ENCODE results near the gene PDCD1. TPM values are rescaled to one million over a fixed set of nuclear protein-coding genes. Genes with fewer than 3 reads are reported as not detected.

Gene PDCD1
- polyA plus RNA-seq, 1 experiment, result not detected

DNA sequence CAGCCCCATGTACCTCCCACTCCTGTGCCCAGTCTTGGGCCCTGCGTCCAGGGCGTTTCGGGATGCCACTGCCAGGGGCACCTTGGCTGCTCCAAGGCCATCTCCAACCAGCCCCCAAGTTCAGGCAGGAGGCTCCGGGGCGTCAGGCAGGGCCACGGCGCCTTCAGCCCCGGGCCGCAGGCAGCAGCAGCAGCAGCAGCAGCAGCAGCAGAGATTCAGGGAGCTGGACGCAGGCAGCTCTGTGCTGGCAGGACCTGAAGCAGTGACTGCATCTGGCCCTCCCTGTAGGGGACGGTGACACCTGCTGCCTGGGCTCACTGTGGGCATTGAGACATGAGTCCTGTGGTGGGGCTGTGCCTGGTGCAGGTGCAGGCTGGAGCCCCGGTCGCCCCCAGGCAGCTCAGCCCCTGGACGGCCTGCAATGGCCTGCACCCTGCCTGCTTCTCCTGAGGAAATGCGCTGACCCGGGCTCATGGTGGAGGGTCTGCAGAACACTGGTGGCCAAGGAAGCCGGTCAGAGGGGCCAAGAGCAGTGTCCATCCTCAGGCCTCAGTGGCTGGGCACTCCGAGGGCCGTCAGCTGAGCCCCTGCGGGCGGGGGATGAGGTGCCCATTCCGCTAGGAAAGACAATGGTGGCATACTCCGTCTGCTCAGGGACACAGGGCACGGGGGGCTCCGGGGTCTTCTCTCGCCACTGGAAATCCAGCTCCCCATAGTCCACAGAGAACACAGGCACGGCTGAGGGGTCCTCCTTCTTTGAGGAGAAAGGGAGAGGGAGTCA, 8.0 kb downstream of the PDCD1 start:
- TF ChIP-seq, protein P1, sequence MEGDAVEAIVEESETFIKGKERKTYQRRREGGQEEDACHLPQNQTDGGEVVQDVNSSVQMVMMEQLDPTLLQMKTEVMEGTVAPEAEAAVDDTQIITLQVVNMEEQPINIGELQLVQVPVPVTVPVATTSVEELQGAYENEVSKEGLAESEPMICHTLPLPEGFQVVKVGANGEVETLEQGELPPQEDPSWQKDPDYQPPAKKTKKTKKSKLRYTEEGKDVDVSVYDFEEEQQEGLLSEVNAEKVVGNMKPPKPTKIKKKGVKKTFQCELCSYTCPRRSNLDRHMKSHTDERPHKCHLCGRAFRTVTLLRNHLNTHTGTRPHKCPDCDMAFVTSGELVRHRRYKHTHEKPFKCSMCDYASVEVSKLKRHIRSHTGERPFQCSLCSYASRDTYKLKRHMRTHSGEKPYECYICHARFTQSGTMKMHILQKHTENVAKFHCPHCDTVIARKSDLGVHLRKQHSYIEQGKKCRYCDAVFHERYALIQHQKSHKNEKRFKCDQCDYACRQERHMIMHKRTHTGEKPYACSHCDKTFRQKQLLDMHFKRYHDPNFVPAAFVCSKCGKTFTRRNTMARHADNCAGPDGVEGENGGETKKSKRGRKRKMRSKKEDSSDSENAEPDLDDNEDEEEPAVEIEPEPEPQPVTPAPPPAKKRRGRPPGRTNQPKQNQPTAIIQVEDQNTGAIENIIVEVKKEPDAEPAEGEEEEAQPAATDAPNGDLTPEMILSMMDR (IDR thresholded peaks at IDR 0.05; ENCODE audit: low read depth, low read length), result no peak
- H3K4me3 ChIP-seq (ENCODE audit: low read depth, low read length), result no peak overlapping the region
- H3K9me3 ChIP-seq (ENCODE audit: control insufficient read depth, insufficient read depth, low read length), result no peaks in the 10 kb centered on the region; the same call in 1 of the 2 replicates
- ChIA-PET POLR2A (no interaction called here), CTCF (no interaction called here)
- DNase-seq (ENCODE audit: low read depth, low spot score), result no peak
- H3K27me3 ChIP-seq (ENCODE audit: control insufficient read depth, insufficient read depth, low read length), result peaks cover 8% of the 10 kb centered on the region
- H3K27ac ChIP-seq (ENCODE audit: low read depth, low read length), result no peak overlapping the region

DNA sequence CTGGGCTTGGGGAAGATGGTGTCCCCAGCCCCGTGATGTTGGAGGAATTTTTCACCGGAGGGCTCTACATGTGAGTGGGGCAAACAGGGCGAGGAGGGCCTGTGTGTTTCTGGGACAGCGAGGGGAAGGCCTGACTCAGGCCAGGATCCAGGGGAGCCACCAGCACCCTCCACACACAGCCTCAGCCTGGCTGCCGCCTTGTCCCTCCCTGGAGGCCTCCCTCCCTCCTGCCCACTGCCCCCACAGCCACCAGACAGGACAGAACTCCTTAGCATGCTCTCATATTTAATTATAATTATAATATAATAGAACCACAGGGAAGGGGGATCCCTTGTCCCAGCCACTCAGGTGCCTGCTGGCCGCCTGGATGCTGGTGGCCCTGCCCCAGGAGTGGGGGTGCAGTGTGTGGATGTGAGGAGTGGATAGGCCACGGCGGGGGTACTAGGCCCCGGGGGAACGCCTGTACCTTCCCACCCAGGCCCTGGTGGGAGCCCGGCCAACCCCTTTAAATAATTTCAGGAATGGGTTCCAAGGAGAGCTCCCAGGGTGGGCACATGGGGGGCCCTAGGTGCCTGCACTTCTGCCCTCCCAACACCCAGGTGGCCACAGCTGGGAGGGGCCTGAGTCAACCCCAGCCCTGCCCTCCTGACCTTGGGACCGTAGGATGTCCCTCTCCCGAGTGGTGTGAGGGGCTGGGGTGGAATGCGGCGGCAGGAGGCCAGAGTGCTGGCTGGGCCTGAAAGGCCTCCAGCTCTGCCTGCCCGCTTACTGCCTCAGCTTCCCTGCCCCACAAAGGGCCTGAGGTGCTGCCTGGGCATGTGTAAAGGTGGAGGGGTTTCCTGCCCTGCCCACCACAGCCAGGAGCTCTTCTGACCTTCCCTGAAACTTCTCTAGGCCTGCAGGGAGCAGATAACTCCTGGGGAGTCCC, 8.8 kb downstream of the PDCD1 start:
- POLR2A ChIA-PET, result no interaction called here
- Histone ChIP-seq H3K9me3 (ENCODE audit: control insufficient read depth, insufficient read depth, low read length) (no peaks in the 10 kb centered on the region; the same call in 1 of the 2 replicates), H3K4me3 (ENCODE audit: low read depth, low read length) (no peak overlapping the region), H3K27me3 (ENCODE audit: control insufficient read depth, insufficient read depth, low read length) (peaks cover 5% of the 10 kb centered on the region), H3K27ac (ENCODE audit: low read depth, low read length) (no peak overlapping the region)
- CTCF ChIA-PET, result no interaction called here
- DNase-seq (ENCODE audit: low read depth, low spot score), result no peak
- TF ChIP-seq, protein P1 (IDR thresholded peaks at IDR 0.05; ENCODE audit: low read depth, low read length), result no peak

DNA sequence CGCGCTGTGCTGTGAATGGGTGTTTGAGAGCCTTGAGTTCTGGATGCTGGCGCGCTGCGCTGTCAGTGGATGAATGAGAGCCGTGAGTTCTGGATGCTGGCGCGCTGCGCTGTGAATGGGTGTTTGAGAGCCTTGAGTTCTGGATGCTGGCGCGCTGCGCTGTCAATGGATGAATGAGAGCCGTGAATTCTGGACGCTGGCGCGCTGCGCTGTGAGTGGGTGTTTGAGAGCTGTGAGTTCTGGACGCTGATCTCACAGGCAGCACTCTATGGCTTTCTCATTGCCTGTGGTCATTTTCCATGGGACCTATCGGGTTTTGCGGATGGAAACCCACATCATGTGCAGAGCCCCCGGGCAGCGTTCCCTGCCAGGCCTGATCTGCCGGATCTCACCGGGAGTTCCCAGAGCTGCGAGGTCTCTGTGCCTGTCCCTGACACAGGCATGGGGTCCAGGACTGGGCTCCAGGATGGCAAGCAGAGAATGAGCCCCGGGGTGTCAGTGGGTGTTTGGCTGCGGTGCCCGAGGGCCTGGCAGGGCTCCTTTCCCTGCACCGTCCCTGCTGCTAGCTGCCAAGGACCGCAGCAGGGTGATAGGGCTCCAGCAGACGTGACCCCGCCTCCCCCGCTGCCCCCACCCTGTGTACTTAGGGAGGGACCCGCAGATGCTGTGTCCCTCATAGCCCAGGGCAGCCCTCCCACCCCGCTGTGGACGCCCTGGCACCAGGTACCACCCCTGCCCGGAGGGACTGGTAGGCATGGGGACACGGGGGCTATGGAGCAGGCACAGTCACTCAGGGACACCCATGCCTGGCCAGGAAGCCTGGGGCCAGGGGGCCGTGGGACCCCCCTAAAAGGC, 9.7 kb downstream of the PDCD1 start:
- ChIA-PET POLR2A (no interaction called here), CTCF (no interaction called here)
- TF ChIP-seq, protein P1 (IDR thresholded peaks at IDR 0.05; ENCODE audit: low read depth, low read length), result no peak

DNA sequence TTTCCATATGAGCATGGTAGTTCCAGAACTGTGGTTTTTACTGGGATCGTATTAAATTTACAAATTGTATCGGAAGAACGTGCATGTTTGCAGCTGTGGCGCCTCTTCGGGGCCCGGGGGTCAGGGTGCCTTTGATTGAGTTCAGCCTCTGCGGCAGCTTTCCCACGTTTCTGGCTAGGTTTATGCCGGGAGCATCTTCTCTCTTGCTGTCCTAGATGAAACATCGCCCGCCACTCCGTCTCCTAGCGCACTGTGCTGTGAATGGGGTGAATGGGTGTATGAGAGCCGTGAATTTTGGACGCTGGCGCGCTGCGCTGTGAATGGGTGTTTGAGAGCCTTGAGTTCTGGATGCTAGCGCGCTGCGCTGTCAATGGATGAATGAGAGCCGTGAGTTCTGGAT, 12.3 kb downstream of the PDCD1 start:
- CTCF ChIA-PET, result no interaction called here
- peaks cover 6% of the 10 kb centered on the region; the same call in 1 of the 2 replicates for H3K9me3 ChIP-seq (ENCODE audit: control insufficient read depth, insufficient read depth, low read length)
- H3K27ac ChIP-seq (ENCODE audit: low read depth, low read length), result no peak overlapping the region
- TF ChIP-seq, protein P1 (IDR thresholded peaks at IDR 0.05; ENCODE audit: low read depth, low read length), result no peak
- peaks cover 5% of the 10 kb centered on the region for H3K27me3 ChIP-seq (ENCODE audit: control insufficient read depth, insufficient read depth, low read length)
- POLR2A ChIA-PET, result no interaction called here
- H3K4me3 ChIP-seq (ENCODE audit: low read depth, low read length), result no peak overlapping the region
- no peak for DNase-seq (ENCODE audit: low read depth, low spot score)

More for the DNA sequence above, 9.7 kb downstream of the PDCD1 start:
- Histone ChIP-seq H3K9me3 (ENCODE audit: control insufficient read depth, insufficient read depth, low read length) (no peaks in the 10 kb centered on the region; the same call in 1 of the 2 replicates), H3K27ac (ENCODE audit: low read depth, low read length) (no peak overlapping the region), H3K27me3 (ENCODE audit: control insufficient read depth, insufficient read depth, low read length) (peaks cover 5% of the 10 kb centered on the region), H3K4me3 (ENCODE audit: low read depth, low read length) (no peak overlapping the region)
- DNase-seq (ENCODE audit: low read depth, low spot score), result no peak

Data from AG04450 (cell line).